GM19463 (cell line): ENCODE data around the gene MEIG1.
"Not testable (repeated sequence)": the region's sequence is repeated elsewhere in the genome, so short reads cannot be mapped to it uniquely, and the experiment has no call there.

ENCODE experiments used
- ATAC-seq: cut with Tn5 transposase; IDR thresholded peaks from one replicate; pipeline ENCODE4 v1.9.1; 2021; ENCODE audit warnings: mild to moderate bottlenecking, moderate library complexity; ENCODE audit not compliant: unreplicated experiment

MEIG1 gene

GRCh38 chr10:14954001-14954770 is 5.0 kb upstream of the MEIG1 start, which contains the start of gene DCLRE1C:
Gene DCLRE1C (minus strand): TSS chr10:14954096. CDS start chr10:14954010, 86 bp downstream.
- peak; percentile 78 for ATAC-seq

GRCh38 chr10:14954934-14955333 is 4.3 kb upstream of the MEIG1 start:
- ATAC-seq = no peak

DNA sequence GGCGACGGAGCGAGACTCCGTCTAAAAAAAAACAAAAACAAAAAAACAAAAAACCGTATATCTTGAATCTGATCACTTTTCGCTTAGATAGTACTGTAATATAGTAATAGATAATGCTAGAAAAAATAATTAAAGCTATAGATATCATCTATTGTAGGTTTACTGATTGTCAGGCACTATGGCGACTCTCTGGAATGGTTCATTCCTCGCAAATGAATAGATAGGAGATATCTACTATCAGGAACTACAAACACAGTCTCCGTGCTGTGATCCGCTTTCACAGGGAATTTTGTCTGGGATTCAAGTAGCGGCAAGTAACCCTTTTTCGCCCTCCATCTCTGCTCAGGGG is 342 bp upstream of the MEIG1 start:
- ATAC-seq = no peak

DNA sequence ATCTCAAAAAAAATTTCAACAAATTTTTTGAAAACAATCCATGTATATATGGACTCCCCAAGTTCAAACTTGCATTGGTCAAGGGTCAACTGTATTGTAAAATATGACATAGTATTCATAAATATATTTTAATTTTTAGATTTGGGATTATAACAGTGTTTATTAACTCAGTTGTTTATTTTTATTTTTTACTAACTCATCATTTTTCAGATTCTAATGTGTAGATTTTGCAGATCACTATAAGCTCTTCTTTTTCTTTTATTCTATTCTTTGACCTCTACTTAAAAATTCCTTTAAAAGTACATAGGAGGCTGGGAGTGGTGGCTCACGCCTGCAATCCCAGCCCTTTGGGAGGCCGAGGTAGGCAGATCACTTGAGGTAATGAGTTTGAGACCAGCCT is 8.7 kb downstream of the MEIG1 start:
- ATAC-seq = no peak

- no peak for ATAC-seq
Observed at GRCh38 chr10:14971867-14972448, 12.8 kb downstream of the MEIG1 start.

DNA sequence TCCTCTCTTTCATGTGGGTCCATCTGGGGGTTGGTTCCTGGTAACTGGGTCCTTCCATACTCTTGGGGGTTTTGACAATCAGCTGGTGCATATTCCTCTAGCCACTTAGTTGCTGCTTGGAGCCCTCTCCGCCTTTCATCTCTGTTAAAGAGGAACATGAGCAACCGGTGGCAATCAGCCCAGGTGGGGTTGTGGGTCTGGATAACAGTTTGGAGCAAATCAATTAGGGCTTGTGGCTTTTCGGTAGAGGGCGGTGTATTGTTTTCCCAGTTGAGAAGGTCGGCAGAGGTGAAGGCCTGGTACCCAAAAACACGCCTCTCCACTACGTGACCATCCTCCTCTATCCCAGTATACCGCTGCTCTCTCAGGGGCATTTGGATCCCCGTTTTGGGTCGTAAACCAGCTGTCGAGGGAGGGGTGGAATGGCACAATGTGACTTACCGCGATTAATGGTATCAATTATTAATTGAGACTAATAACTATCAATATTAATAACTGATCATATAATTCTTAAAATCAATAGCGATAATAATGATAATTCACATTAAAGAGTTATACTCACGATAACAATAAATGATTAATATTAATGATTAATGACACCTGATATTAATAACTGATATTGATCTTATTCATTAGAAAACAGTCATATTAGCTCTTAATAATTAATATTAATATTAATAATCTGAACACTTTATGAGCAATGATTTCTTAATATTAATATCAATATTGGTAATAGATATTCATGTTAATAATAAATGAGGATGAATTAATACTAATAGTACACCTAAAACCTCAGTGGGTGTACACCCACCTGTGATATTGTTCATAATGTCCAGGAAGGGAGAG is 15.2 kb downstream of the MEIG1 start:
- not testable (repeated sequence) for ATAC-seq

DNA sequence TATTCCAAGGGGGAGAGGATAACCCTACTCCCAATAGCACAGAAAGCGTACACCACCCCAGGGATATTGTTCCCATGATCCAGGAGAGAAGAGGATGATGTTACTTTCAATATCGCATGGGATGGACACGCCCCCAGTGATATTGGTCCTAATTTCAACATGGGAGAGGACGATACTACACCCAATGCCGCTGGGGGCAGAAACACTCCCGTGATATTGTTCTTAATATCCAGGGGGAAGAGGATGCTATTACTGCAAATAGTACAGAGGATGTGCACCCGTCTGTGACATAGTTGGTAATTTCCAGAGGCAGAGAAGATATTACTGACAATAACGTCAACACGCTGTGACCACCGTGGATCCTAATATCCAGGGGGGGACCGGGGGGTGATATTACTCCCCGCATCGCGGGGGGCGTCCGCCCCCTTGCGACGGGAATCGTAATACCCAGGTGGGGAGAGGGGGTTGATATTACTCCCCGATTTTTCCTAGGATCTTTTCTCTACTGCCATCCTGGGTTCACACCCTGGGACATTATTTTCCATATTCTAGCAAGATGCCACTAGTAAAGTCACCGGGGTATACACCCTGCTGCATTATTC is 16.6 kb downstream of the MEIG1 start:
- ATAC-seq = no peak

DNA sequence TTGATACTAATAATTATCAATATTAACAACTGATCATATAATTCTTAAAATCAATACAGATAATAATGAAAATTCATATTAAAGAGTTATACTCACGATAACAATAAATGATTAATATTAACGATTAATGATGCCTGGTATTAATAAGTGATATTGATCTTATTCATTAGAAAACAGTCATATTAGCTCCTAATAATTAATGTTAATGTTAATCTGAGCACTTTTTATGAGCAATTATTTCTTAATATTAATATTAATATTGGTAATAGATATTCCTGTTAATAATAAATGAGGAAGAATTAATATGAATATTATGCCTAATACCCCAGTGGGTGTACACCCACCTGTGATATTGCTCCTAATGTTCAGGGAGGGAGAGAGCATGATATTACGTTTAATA is 23.6 kb downstream of the MEIG1 start:
- ATAC-seq = no peak

DNA sequence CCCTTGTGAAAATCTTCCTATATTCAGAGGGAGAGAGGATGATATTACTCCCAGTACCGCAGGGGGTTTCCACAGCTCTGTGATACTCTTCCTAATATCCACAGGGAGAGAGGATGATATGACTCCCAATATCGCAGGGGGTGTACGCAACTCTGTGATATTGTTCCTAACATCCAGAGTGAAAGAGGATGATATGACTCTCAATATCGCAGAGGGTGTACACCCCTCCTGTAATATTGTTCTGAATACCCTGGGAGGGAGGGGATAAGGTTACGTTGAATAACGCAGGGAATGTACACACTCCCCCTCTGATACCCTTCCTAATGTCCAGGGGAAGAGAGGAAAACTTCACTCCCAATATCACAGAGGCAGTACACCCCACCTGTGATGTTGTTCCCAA is 30.4 kb downstream of the MEIG1 start:
- not testable (repeated sequence) for ATAC-seq

GRCh38 chr10:14991035-14991749 is 32.0 kb downstream of the MEIG1 start:
- ATAC-seq = not testable (repeated sequence)

DNA sequence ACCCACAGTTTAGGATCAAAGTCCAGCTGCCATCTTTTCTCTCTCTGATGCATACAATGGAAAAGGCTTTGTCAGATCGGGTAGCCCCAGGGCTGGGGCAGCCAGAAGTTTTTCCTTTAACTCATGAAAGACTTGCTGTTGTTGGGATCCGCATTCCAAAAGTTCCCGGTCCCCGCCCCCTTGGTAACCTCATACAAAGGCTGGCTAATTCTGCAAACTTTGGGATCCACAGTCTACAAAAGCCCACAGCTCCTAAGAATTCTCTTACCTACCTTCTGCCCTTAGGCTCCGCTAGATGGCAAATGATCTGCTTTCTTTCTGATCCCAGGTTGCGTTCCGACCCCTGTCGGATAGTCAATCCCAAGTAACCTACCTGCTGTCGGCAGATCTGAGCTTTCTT is 33.1 kb downstream of the MEIG1 start:
- ATAC-seq = not testable (repeated sequence)

GRCh38 chr10:14993500-14994455 is 34.6 kb downstream of the MEIG1 start:
- ATAC-seq = not testable (repeated sequence)

GRCh38 chr10:14995964-14996565 is 36.9 kb downstream of the MEIG1 start:
- no peak for ATAC-seq

GRCh38 chr10:15013530-15013929 is 54.3 kb downstream of the MEIG1 start:
- not testable (repeated sequence) for ATAC-seq

DNA sequence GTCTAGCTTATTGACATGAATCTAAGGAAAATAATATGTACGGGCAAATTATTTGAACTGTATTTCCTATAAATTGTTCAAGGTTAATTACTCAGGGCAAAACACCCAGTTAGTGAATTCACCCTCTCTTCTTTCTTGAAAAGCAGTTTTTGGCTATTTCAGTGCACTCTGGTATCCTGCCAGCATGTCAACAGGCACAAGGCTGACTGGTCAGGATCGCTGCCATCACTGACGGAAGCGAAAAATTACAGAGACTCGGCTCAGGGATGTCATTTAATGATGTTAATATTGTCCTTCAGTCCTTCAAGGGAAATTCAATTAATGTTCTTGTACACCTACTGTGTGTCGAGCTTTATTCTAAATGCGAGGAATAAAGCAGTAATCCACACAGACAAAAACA is 56.3 kb downstream of the MEIG1 start:
- ATAC-seq = no peak

- ATAC-seq = peak; percentile 53
Observed at GRCh38 chr10:15020966-15021365, 61.8 kb downstream of the MEIG1 start.
